ENCODE data around the gene HECTD1. TPM values are rescaled to one million over a fixed set of nuclear protein-coding genes. Genes with fewer than 3 reads are reported as not detected.

Gene HECTD1
- total and polyA plus RNA-seq, 3 donors from 2014 or later = 124 to 235 (median 232) TPM

- intact Hi-C loops (cut with DNase I; ENCODE audit: low total_unique reads) = loop anchor here (10.0 kb wide), 1 partner anchor 109 kb away; no protein-coding TSS in a partner anchor
- WGBS, 2 donors = 95 to 96% methylated on average over 3 of the region's 3 CpGs
- no peak for TF ChIP-seq POLR2A (IDR thresholded peaks at IDR 0.05)
- TF ChIP-seq, protein P1, sequence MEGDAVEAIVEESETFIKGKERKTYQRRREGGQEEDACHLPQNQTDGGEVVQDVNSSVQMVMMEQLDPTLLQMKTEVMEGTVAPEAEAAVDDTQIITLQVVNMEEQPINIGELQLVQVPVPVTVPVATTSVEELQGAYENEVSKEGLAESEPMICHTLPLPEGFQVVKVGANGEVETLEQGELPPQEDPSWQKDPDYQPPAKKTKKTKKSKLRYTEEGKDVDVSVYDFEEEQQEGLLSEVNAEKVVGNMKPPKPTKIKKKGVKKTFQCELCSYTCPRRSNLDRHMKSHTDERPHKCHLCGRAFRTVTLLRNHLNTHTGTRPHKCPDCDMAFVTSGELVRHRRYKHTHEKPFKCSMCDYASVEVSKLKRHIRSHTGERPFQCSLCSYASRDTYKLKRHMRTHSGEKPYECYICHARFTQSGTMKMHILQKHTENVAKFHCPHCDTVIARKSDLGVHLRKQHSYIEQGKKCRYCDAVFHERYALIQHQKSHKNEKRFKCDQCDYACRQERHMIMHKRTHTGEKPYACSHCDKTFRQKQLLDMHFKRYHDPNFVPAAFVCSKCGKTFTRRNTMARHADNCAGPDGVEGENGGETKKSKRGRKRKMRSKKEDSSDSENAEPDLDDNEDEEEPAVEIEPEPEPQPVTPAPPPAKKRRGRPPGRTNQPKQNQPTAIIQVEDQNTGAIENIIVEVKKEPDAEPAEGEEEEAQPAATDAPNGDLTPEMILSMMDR (IDR thresholded peaks at IDR 0.05) = no peak
- no peak for DNase-seq
- H3K4me1 ChIP-seq = no peaks in the 10 kb centered on the region
- no peak overlapping the region for H3K4me3 ChIP-seq
- no peaks in the 10 kb centered on the region for H3K9me3 ChIP-seq
- no peaks in the 10 kb centered on the region for H3K27me3 ChIP-seq
- H3K36me3 ChIP-seq (ENCODE audit: low read depth, missing control alignments) = no peaks in the 10 kb centered on the region
- no peak overlapping the region for H3K27ac ChIP-seq
Measured at GRCh38 chr14:31083781-31084180, 123.8 kb downstream of the HECTD1 start.

DNA sequence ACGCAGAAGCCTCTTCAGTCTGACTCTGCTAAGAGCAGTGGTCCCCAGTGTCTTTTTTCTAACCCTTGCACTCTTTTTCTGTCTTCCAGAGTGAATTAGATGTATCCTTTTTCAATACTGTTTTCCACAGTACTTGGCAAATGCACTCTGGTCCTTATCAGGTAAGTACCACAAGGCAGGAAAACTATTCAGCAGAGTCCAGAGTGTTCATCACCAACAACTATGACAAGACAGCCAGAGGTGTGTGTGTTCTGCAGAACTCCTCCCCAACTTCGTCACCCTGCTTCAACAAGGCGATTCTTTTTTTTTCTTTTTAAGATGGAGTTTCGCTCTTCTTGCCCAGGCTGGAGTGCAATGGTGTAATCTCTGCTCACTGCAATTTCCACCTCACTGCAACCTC is 127.1 kb downstream of the HECTD1 start:
- Histone ChIP-seq H3K27ac (no peak overlapping the region), H3K4me3 (no peak overlapping the region), H3K4me1 (no peaks in the 10 kb centered on the region), H3K9me3 (no peaks in the 10 kb centered on the region), H3K36me3 (ENCODE audit: low read depth, missing control alignments) (no peaks in the 10 kb centered on the region), H3K27me3 (no peaks in the 10 kb centered on the region)
- intact Hi-C loops (cut with DNase I; ENCODE audit: low total_unique reads) = loop anchor here (10.0 kb wide), 1 partner anchor 106 kb away; no protein-coding TSS in a partner anchor
- no peak for DNase-seq
- 84 to 85% methylated on average over 4 of the region's 4 CpGs for WGBS, 2 donors
- TF ChIP-seq, protein P1 (IDR thresholded peaks at IDR 0.05) = no peak
- TF ChIP-seq POLR2A (IDR thresholded peaks at IDR 0.05) = no peak

DNA sequence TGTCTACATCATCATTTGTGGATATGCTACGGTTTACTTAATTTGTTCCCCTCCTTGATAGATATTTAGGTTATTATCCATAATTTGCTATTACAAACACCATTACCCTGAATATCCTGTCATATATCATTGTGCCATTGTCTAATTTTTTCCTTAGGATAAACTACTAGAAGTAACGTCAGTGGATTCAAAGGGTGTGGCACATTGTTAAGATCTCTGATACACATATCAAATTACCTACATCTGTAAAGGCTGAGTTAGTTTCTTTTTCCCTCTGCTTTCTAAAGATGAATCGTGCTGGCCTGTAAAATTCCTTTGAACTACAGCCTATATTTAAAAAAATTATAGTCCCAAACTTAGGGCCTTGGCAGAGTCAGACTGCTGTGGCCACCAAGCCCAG is 127.5 kb downstream of the HECTD1 start:
- 60 to 61% methylated on average over 3 of the region's 3 CpGs for WGBS, 2 donors
- intact Hi-C loops (cut with DNase I; ENCODE audit: low total_unique reads) = loop anchor here (10.0 kb wide), 1 partner anchor 105 kb away; no protein-coding TSS in a partner anchor
- Histone ChIP-seq H3K9me3 (no peaks in the 10 kb centered on the region), H3K27me3 (no peaks in the 10 kb centered on the region), H3K4me3 (no peak overlapping the region), H3K27ac (no peak overlapping the region), H3K4me1 (no peaks in the 10 kb centered on the region), H3K36me3 (ENCODE audit: low read depth, missing control alignments) (no peaks in the 10 kb centered on the region)
- TF ChIP-seq, protein P1 (IDR thresholded peaks at IDR 0.05) = no peak
- TF ChIP-seq POLR2A (IDR thresholded peaks at IDR 0.05) = no peak
- no peak for DNase-seq

GRCh38 chr14:31078766-31079165 is 128.8 kb downstream of the HECTD1 start:
- 33 to 35% methylated on average over 2 of the region's 2 CpGs for WGBS, 2 donors
- H3K9me3 ChIP-seq = no peaks in the 10 kb centered on the region
- H3K4me1 ChIP-seq = no peaks in the 10 kb centered on the region
- no peak for TF ChIP-seq POLR2A (IDR thresholded peaks at IDR 0.05)
- TF ChIP-seq, protein P1 (IDR thresholded peaks at IDR 0.05) = no peak
- no peak overlapping the region for H3K27ac ChIP-seq
- no peak for DNase-seq
- no peak overlapping the region for H3K4me3 ChIP-seq
- H3K36me3 ChIP-seq (ENCODE audit: low read depth, missing control alignments) = no peaks in the 10 kb centered on the region
- H3K27me3 ChIP-seq = no peaks in the 10 kb centered on the region
- intact Hi-C loops (cut with DNase I; ENCODE audit: low total_unique reads) = no loop called here

- 89 to 97% methylated on average over 2 of the region's 2 CpGs for WGBS, 2 donors
- no peaks in the 10 kb centered on the region for H3K9me3 ChIP-seq
- no peaks in the 10 kb centered on the region for H3K4me1 ChIP-seq
- no peak overlapping the region for H3K4me3 ChIP-seq
- no peaks in the 10 kb centered on the region for H3K36me3 ChIP-seq (ENCODE audit: low read depth, missing control alignments)
- no peak for DNase-seq
- H3K27ac ChIP-seq = no peak overlapping the region
- no peak for TF ChIP-seq POLR2A (IDR thresholded peaks at IDR 0.05)
- TF ChIP-seq, protein P1 (IDR thresholded peaks at IDR 0.05) = no peak
- no peaks in the 10 kb centered on the region for H3K27me3 ChIP-seq
- intact Hi-C loops (cut with DNase I; ENCODE audit: low total_unique reads) = no loop called here
Measured at GRCh38 chr14:31075144-31075543, 132.4 kb downstream of the HECTD1 start.

Data from testis (tissue), 3 donors.